GM12891 (cell line): ENCODE results near the gene ANKDD1B.
A peak's percentile ranks its signal among the peaks of the same experiment; 100 is the strongest.
"Not testable (repeated sequence)": the region's sequence is repeated elsewhere in the genome, so short reads cannot be mapped to it uniquely, and the experiment has no call there.

Source experiments
- DNase-seq: peaks from one replicate; pipeline ENCODE4 v3.0.0; 2011; ENCODE audit warnings: low spot score; ENCODE audit not compliant: insufficient read length
- FAIRE-seq: peaks from 2 replicates; lab custom pipeline; 2011; peaks lifted over from hg19 to GRCh38; lab: Jason Lieb, UNC
- PAX5 ChIP-seq: IDR thresholded peaks from 2 replicates; pipeline ENCODE4 v1.6.1; 2011; ENCODE audit warnings: low read length, moderate library complexity, mild to moderate bottlenecking; ENCODE audit not compliant: insufficient read depth, severe bottlenecking
- POLR2A ChIP-seq: IDR thresholded peaks from 2 replicates; pipeline ENCODE4 v1.6.1; 2011; ENCODE audit warnings: low read depth, low read length, control low read depth
- POLR2AphosphoS5 ChIP-seq: IDR thresholded peaks from 2 replicates; pipeline ENCODE4 v1.6.1; 2011; ENCODE audit warnings: low read depth, low read length, control low read depth
- POU2F2 ChIP-seq: IDR thresholded peaks from 2 replicates; pipeline ENCODE4 v1.6.1; 2011; ENCODE audit warnings: low read depth, mild to moderate bottlenecking, control low read depth, low read length, moderate library complexity
- SPI1 ChIP-seq: IDR thresholded peaks from 2 replicates; pipeline ENCODE4 v1.6.1; 2011; ENCODE audit warnings: low read depth, low read length, control low read depth
- TAF1 ChIP-seq: IDR thresholded peaks from 2 replicates; pipeline ENCODE4 v1.6.1; 2011; ENCODE audit warnings: low read depth, low read length, control low read depth

Gene ANKDD1B

GRCh38 chr5:75668977-75669689 is 57.9 kb downstream of the ANKDD1B start:
- TF ChIP-seq POLR2AphosphoS5, result peak; percentile 73; the same call in 1 of the 2 replicates
- peak; percentile 73 for TF ChIP-seq TAF1
- TF ChIP-seq SPI1, result peak; percentile 67
- peak; percentile 57; the same call in 1 of the 2 replicates for TF ChIP-seq POU2F2
- TF ChIP-seq PAX5, result no peak
- peak; percentile 85 for TF ChIP-seq POLR2A
- DNase-seq, result peak; percentile 18
- peak; percentile 94 for FAIRE-seq

- TF ChIP-seq POLR2AphosphoS5 (no peak), POU2F2 (no peak), TAF1 (no peak), POLR2A (no peak), SPI1 (no peak), PAX5 (no peak)
- DNase-seq (no peak), FAIRE-seq (no peak)
Measured at GRCh38 chr5:75670577-75670976, 59.3 kb downstream of the ANKDD1B start.

- DNase-seq (no peak), FAIRE-seq (no peak)
- no peak for TF ChIP-seq POU2F2
Measured at GRCh38 chr5:75671506-75671905, 60.3 kb downstream of the ANKDD1B start.

- FAIRE-seq (no peak), DNase-seq (no peak)
- no peak for TF ChIP-seq POU2F2
- TF ChIP-seq SPI1, result no peak
- TF ChIP-seq PAX5, result no peak
- TF ChIP-seq TAF1, result no peak
- no peak for TF ChIP-seq POLR2AphosphoS5
- no peak for TF ChIP-seq POLR2A
Measured at GRCh38 chr5:75672616-75673015, 61.4 kb downstream of the ANKDD1B start.

- TF ChIP-seq POU2F2 (no peak), POLR2A (no peak), TAF1 (no peak), POLR2AphosphoS5 (no peak), SPI1 (no peak), PAX5 (no peak)
- FAIRE-seq (no peak), DNase-seq (no peak)
Measured at GRCh38 chr5:75675783-75676182, 64.5 kb downstream of the ANKDD1B start.

GRCh38 chr5:75677607-75678006 is 66.4 kb downstream of the ANKDD1B start:
- no peak for FAIRE-seq
- TF ChIP-seq POLR2AphosphoS5, result no peak
- no peak for TF ChIP-seq TAF1
- TF ChIP-seq PAX5, result no peak
- TF ChIP-seq POLR2A, result no peak
- TF ChIP-seq SPI1, result no peak
- no peak for TF ChIP-seq POU2F2

GRCh38 chr5:75678155-75678554 is 66.9 kb downstream of the ANKDD1B start:
- no peak for DNase-seq
- TF ChIP-seq SPI1 (no peak), TAF1 (no peak), POLR2AphosphoS5 (no peak)
- peak; percentile 41 for FAIRE-seq

More at GRCh38 chr5:75677607-75678006, 66.4 kb downstream of the ANKDD1B start:
- DNase-seq, result no peak

- TF ChIP-seq PAX5 (no peak), POU2F2 (no peak), POLR2A (no peak), TAF1 (no peak), POLR2AphosphoS5 (no peak), SPI1 (no peak)
- DNase-seq (no peak), FAIRE-seq (peak; percentile 23)
Measured at GRCh38 chr5:75681125-75681830, 70.0 kb downstream of the ANKDD1B start.

GRCh38 chr5:75685141-75685540 is 73.9 kb downstream of the ANKDD1B start:
- no peak for TF ChIP-seq PAX5
- TF ChIP-seq TAF1, result no peak
- TF ChIP-seq POLR2A, result no peak
- TF ChIP-seq POLR2AphosphoS5, result no peak
- no peak for TF ChIP-seq SPI1
- no peak for TF ChIP-seq POU2F2
- DNase-seq (no peak), FAIRE-seq (no peak)

GRCh38 chr5:75686480-75686879 is 75.2 kb downstream of the ANKDD1B start:
- TF ChIP-seq SPI1, result no peak
- TF ChIP-seq PAX5, result no peak
- TF ChIP-seq POLR2AphosphoS5, result no peak
- no peak for TF ChIP-seq TAF1
- TF ChIP-seq POU2F2, result no peak
- TF ChIP-seq POLR2A, result no peak
- no peak for FAIRE-seq
- DNase-seq, result no peak

- TF ChIP-seq POLR2AphosphoS5 (no peak), PAX5 (no peak), POU2F2 (no peak), POLR2A (no peak), TAF1 (no peak)
- FAIRE-seq, result no peak
- DNase-seq, result no peak
Measured at GRCh38 chr5:75690669-75691068, 79.4 kb downstream of the ANKDD1B start.

- no peak for TF ChIP-seq POU2F2
- TF ChIP-seq POLR2AphosphoS5, result no peak
- no peak for TF ChIP-seq PAX5
- TF ChIP-seq TAF1, result no peak
- TF ChIP-seq POLR2A, result no peak
- no peak for TF ChIP-seq SPI1
- DNase-seq (no peak), FAIRE-seq (no peak)
Measured at GRCh38 chr5:75694781-75695180, 83.5 kb downstream of the ANKDD1B start.

GRCh38 chr5:75695472-75696351 is 84.5 kb downstream of the ANKDD1B start:
- not testable (repeated sequence) for FAIRE-seq

More at GRCh38 chr5:75695472-75696351, 84.5 kb downstream of the ANKDD1B start:
- DNase-seq, result not testable (repeated sequence)
